ENCODE results near the gene SULT1E1.

SULT1E1 gene

DNA sequence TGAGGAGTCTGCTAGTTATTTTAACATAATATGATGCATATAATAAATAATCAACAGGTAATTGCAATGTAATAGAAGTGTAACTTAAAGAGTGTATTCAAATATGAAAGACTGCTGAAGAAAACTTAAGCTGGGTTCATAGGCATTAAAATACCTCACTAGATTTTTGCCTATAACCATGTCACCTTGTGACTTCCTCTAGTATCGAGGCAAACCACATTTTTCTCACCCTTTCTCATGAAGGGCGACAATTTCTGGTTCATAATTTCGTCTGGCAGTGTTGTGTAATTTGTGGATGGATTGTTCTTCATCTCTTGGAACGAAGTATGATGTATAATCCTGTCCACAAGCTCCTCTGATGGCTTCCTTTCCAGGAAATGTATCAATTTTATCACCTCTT lies 16.0 kb downstream of the SULT1E1 start:
- H3K27me3 ChIP-seq (ENCODE audit: control insufficient read depth, insufficient read depth, low read length) = no peaks in the 10 kb centered on the region

DNA sequence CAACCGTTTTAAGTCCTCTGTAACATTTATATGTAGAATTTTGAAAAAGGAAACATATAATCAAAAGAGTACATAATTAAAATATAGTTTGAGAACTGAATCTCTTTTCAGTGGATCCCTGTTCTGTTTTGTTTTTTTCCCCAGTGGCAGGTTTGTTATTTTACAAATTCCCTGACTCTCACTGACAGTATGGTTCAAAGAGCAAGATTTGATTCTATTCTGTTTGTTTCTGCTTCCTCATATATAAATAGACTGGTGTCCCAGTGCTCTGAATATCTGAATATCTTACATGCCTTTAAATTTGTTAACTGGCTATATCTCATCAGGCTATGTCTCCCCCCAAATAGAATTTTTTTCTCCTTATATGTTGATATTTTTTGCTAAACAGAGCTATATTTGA lies 16.6 kb downstream of the SULT1E1 start:
- Histone ChIP-seq H3K9me3 (ENCODE audit: control insufficient read depth, insufficient read depth, low read length) (no peaks in the 10 kb centered on the region), H3K4me3 (ENCODE audit: low read depth, low read length) (no peak overlapping the region), H3K9ac (ENCODE audit: low read depth, low read length) (no peak overlapping the region), H3K36me3 (ENCODE audit: control insufficient read depth, insufficient read depth, low read length) (no peaks in the 10 kb centered on the region), H3K4me1 (ENCODE audit: control insufficient read depth, insufficient read depth, low read length) (no peaks in the 10 kb centered on the region), H3K27me3 (ENCODE audit: control insufficient read depth, insufficient read depth, low read length) (no peaks in the 10 kb centered on the region), H3K27ac (ENCODE audit: low read depth, low read length) (no peak overlapping the region)

More for the DNA sequence above, 16.0 kb downstream of the SULT1E1 start:
- Histone ChIP-seq H3K4me1 (ENCODE audit: control insufficient read depth, insufficient read depth, low read length) (no peaks in the 10 kb centered on the region), H3K4me3 (ENCODE audit: low read depth, low read length) (no peak overlapping the region), H3K27ac (ENCODE audit: low read depth, low read length) (no peak overlapping the region), H3K9me3 (ENCODE audit: control insufficient read depth, insufficient read depth, low read length) (no peaks in the 10 kb centered on the region), H3K9ac (ENCODE audit: low read depth, low read length) (no peak overlapping the region), H3K36me3 (ENCODE audit: control insufficient read depth, insufficient read depth, low read length) (no peaks in the 10 kb centered on the region)

DNA sequence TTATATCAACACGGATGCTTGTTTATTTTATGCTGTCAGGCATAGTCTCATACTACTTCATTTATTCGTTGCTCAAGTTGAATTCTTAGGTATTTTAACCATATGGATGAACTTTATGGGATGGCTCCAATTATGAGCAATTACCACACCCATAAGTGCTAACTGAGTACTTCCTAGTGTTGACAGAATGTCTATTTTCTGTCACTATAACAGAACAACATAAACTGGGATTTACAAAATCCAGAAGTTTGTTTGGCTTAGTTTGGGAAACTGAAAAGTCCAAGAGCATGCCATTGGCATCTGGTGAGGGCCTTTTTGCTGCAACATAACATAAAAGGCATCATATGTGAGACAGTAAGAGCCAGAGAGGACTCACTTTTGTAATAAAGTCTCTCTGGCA lies 21.0 kb downstream of the SULT1E1 start:
- Histone ChIP-seq H3K9me3 (ENCODE audit: control insufficient read depth, insufficient read depth, low read length) (no peaks in the 10 kb centered on the region), H3K4me3 (ENCODE audit: low read depth, low read length) (no peak overlapping the region), H3K36me3 (ENCODE audit: control insufficient read depth, insufficient read depth, low read length) (no peaks in the 10 kb centered on the region), H3K27ac (ENCODE audit: low read depth, low read length) (no peak overlapping the region), H3K9ac (ENCODE audit: low read depth, low read length) (no peak overlapping the region), H3K27me3 (ENCODE audit: control insufficient read depth, insufficient read depth, low read length) (no peaks in the 10 kb centered on the region), H3K4me1 (ENCODE audit: control insufficient read depth, insufficient read depth, low read length) (no peaks in the 10 kb centered on the region)

DNA sequence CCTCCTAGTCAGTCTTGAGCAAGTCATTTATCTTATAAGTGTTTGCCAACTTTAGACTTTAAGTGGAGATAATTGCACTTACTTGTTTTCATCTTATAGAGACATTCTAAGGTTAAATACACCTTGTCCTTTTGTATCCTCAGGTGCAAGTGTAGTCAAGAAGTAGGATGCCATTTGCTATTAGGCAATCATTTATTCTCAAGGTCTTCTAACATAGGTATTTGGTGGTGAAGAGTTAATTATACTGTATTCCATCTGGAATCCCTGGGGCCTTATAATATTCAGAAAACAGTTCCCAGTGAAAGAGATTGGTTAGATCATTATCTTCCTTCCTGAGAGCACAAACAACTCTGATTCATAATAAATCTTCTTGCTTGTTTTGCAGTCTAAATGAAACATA lies 23.7 kb downstream of the SULT1E1 start:
- Histone ChIP-seq H3K9ac (ENCODE audit: low read depth, low read length) (no peak overlapping the region), H3K36me3 (ENCODE audit: control insufficient read depth, insufficient read depth, low read length) (no peaks in the 10 kb centered on the region), H3K9me3 (ENCODE audit: control insufficient read depth, insufficient read depth, low read length) (no peaks in the 10 kb centered on the region), H3K27ac (ENCODE audit: low read depth, low read length) (no peak overlapping the region), H3K27me3 (ENCODE audit: control insufficient read depth, insufficient read depth, low read length) (no peaks in the 10 kb centered on the region), H3K4me1 (ENCODE audit: control insufficient read depth, insufficient read depth, low read length) (peaks cover 2% of the 10 kb centered on the region; the same call in 1 of the 2 replicates), H3K4me3 (ENCODE audit: low read depth, low read length) (no peak overlapping the region)

DNA sequence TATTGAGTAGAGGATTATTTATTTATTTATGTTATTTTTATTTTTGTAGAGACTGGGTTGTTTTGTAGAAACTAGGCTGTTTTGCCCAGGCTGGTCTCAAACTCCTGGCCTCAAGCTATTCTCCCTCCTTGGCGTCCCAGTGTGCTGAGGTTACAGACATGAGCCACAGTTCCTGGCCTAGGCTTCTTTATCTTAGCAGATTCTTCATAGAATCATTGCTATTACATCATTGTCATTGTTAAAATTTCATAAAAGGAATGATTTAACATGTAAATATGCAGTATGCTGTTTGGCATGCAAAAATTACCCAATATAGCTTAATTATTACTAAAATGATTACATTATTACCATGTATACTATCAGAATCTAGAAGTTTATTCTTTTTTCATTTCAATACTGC lies 24.2 kb downstream of the SULT1E1 start:
- Histone ChIP-seq H3K4me1 (ENCODE audit: control insufficient read depth, insufficient read depth, low read length) (peaks cover 7% of the 10 kb centered on the region; the same call in 1 of the 2 replicates), H3K9me3 (ENCODE audit: control insufficient read depth, insufficient read depth, low read length) (no peaks in the 10 kb centered on the region), H3K36me3 (ENCODE audit: control insufficient read depth, insufficient read depth, low read length) (no peaks in the 10 kb centered on the region), H3K27me3 (ENCODE audit: control insufficient read depth, insufficient read depth, low read length) (no peaks in the 10 kb centered on the region), H3K4me3 (ENCODE audit: low read depth, low read length) (no peak overlapping the region), H3K27ac (ENCODE audit: low read depth, low read length) (no peak overlapping the region), H3K9ac (ENCODE audit: low read depth, low read length) (no peak overlapping the region)

DNA sequence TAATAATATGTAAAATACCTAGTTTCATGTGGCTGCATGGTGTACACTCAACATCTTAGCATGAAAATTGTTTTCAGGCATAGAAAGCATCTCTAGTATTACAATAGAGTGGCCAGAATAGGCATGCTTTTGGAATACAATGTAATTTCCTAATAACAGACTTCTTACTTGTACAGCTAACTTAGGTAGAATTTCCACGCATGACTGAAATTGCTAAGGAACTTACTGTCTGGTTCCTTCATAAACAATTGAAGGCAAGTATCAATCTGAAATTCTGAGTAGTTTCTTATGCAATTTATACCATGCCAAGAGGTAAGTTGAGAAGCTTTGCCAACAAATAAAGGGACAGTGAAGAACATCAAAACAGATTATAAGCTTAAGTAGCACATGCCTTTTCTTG lies 26.7 kb downstream of the SULT1E1 start:
- Histone ChIP-seq H3K4me3 (ENCODE audit: low read depth, low read length) (no peak overlapping the region), H3K27ac (ENCODE audit: low read depth, low read length) (peak overlapping the region; percentile 56), H3K9me3 (ENCODE audit: control insufficient read depth, insufficient read depth, low read length) (no peaks in the 10 kb centered on the region), H3K27me3 (ENCODE audit: control insufficient read depth, insufficient read depth, low read length) (no peaks in the 10 kb centered on the region), H3K4me1 (ENCODE audit: control insufficient read depth, insufficient read depth, low read length) (peaks cover 11% of the 10 kb centered on the region; the same call in 1 of the 2 replicates), H3K9ac (ENCODE audit: low read depth, low read length) (no peak overlapping the region), H3K36me3 (ENCODE audit: control insufficient read depth, insufficient read depth, low read length) (no peaks in the 10 kb centered on the region)

DNA sequence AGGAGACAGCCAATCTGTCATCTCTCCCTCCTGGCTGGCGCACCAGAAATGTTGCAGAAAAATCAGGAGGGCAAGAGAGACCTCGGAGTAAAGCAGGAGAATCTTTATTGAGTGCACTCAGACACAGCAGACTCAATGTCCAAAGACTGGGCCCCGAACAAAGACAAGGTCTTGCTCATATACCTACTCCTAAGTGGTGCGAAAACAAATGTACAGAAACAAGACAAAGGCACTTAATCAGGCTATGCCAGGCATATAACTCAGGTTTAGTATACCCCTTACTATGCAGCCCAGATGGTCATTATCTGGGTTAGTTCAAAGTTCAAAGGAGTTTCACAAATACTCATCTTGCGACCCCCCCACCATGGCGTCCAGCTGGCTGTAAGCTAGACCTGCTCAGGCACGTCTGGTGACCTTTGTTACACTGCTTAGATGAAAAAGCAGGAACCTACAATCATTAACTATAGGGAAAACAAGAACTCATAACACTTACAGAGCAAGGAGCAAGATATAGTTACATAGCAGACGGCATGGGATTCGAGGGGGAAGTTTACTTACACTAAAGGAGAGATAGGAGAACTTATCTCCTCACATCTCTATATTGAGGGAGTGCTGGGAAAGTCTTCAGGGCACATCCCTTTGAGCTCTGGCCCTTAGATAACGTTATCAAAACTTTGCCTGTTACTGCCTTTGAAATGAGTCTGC lies 27.5 kb downstream of the SULT1E1 start:
- no peak overlapping the region for H3K4me3 ChIP-seq (ENCODE audit: low read depth, low read length)
- H3K36me3 ChIP-seq (ENCODE audit: control insufficient read depth, insufficient read depth, low read length) = no peaks in the 10 kb centered on the region
- peaks cover 11% of the 10 kb centered on the region; the same call in 1 of the 2 replicates for H3K4me1 ChIP-seq (ENCODE audit: control insufficient read depth, insufficient read depth, low read length)
- H3K27me3 ChIP-seq (ENCODE audit: control insufficient read depth, insufficient read depth, low read length) = no peaks in the 10 kb centered on the region
- H3K9ac ChIP-seq (ENCODE audit: low read depth, low read length) = no peak overlapping the region
- peak overlapping the region; percentile 71 for H3K27ac ChIP-seq (ENCODE audit: low read depth, low read length)
- H3K9me3 ChIP-seq (ENCODE audit: control insufficient read depth, insufficient read depth, low read length) = no peaks in the 10 kb centered on the region

DNA sequence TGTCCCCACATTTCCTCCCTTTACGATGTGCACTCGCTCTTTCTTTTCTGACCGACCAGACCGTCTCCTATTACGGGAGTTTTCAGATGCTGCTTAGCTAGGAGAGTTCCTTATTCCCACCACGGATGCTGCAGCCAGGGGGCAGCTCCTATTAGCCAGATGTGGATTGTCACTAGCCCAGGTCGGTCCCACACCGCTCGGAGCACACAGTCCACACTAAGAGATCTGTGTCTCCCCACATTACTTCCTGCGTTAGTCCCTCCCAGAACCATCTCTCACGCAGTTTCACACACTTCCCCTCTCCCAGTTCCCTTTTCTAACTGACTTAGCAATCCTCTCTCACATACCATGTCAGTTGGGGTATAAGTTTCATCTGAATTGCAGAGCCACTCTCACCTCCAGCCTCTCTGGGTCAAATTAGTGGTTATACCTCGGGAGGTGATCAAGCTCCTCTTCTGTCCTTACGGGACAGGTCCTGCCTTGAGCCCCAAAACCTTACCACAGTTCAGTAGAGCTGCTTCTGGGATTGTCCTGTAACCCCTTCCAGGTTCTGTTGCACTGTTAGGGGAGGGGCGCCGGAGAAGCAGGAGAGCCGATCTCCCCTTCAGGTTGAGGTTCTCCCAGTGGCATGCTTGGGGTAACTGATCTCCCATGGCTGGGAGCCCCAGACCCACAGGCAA lies 28.2 kb downstream of the SULT1E1 start:
- no peak overlapping the region for H3K4me3 ChIP-seq (ENCODE audit: low read depth, low read length)
- no peaks in the 10 kb centered on the region for H3K9me3 ChIP-seq (ENCODE audit: control insufficient read depth, insufficient read depth, low read length)
- no peaks in the 10 kb centered on the region for H3K36me3 ChIP-seq (ENCODE audit: control insufficient read depth, insufficient read depth, low read length)
- no peaks in the 10 kb centered on the region for H3K27me3 ChIP-seq (ENCODE audit: control insufficient read depth, insufficient read depth, low read length)
- peak overlapping the region; percentile 71 for H3K27ac ChIP-seq (ENCODE audit: low read depth, low read length)
- H3K4me1 ChIP-seq (ENCODE audit: control insufficient read depth, insufficient read depth, low read length) = peaks cover 11% of the 10 kb centered on the region; the same call in 1 of the 2 replicates
- H3K9ac ChIP-seq (ENCODE audit: low read depth, low read length) = no peak overlapping the region

DNA sequence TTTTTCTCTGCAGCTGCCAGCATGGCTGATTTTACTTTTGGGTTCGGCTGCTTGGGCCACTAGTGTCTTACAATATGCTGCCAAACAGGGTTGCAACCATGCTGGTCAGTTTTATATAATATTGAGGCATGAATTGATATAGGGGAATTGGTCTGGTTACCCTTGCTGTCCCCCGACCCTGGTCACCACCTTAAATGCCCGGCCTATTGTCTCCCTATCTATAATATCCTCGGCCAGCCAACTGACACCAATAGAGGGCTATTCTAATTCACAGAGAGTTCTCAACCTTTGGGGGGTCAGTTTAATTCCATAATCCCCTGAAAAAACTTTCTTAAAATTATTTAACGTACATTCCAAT lies 28.7 kb downstream of the SULT1E1 start:
- no peak overlapping the region for H3K9ac ChIP-seq (ENCODE audit: low read depth, low read length)
- H3K27ac ChIP-seq (ENCODE audit: low read depth, low read length) = no peak overlapping the region
- H3K9me3 ChIP-seq (ENCODE audit: control insufficient read depth, insufficient read depth, low read length) = no peaks in the 10 kb centered on the region
- H3K4me1 ChIP-seq (ENCODE audit: control insufficient read depth, insufficient read depth, low read length) = peaks cover 11% of the 10 kb centered on the region; the same call in 1 of the 2 replicates
- H3K36me3 ChIP-seq (ENCODE audit: control insufficient read depth, insufficient read depth, low read length) = no peaks in the 10 kb centered on the region
- no peak overlapping the region for H3K4me3 ChIP-seq (ENCODE audit: low read depth, low read length)
- no peaks in the 10 kb centered on the region for H3K27me3 ChIP-seq (ENCODE audit: control insufficient read depth, insufficient read depth, low read length)

DNA sequence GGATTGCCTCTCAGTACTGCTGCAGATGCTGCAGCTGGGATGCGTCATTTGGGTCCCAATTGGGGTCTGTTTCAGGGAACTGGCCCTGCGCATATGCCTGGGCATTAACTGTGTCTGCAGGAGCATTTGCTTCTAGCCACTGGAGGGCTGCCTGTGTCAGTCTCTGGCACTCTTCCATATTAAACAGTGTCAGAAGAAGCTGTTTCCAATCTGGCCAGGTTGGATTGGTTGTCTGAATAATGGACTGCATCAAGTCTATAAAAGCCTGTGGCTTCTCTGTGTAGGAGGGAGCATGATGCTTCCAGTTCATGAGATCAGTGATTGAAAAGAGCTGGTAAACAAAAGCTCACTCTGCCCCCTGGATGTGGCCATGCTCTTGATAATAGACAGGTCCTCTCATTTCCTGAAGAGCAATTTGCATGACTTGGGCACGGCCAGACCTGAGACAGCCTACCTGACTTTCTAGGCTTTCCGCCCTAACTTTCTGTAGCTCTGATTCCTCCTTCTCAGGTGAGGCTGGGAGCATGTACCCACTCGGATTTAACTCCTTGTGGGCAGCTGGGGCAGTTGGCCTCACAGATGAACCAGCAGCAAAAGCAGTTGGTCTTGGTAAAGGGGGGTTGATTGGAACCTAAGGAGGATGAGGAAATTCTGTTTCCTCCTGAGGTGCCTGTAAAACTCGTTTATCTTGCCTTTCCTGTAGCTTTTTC lies 29.2 kb downstream of the SULT1E1 start:
- Histone ChIP-seq H3K27ac (ENCODE audit: low read depth, low read length) (no peak overlapping the region), H3K36me3 (ENCODE audit: control insufficient read depth, insufficient read depth, low read length) (no peaks in the 10 kb centered on the region), H3K4me3 (ENCODE audit: low read depth, low read length) (no peak overlapping the region), H3K27me3 (ENCODE audit: control insufficient read depth, insufficient read depth, low read length) (no peaks in the 10 kb centered on the region), H3K9ac (ENCODE audit: low read depth, low read length) (no peak overlapping the region), H3K4me1 (ENCODE audit: control insufficient read depth, insufficient read depth, low read length) (peaks cover 11% of the 10 kb centered on the region; the same call in 1 of the 2 replicates), H3K9me3 (ENCODE audit: control insufficient read depth, insufficient read depth, low read length) (no peaks in the 10 kb centered on the region)

DNA sequence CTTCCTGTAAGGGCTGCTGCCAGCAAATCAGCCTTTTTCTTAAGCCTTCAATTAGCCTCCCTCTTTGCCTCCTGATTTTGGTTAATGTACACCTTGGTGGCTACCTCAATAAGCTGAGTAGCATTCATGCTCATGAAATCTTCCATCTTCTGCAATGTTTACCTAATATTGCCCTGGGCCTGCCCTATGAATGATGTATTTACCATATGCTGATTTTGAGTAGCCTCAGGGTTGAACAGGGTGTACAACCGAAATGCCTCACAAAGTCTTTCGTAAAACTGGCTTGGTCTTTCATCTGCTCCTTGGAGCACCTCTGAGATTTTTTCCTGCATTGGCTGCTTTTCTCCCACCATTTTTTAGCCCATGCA lies 29.8 kb downstream of the SULT1E1 start:
- no peak overlapping the region for H3K9ac ChIP-seq (ENCODE audit: low read depth, low read length)
- H3K27me3 ChIP-seq (ENCODE audit: control insufficient read depth, insufficient read depth, low read length) = no peaks in the 10 kb centered on the region
- no peak overlapping the region for H3K4me3 ChIP-seq (ENCODE audit: low read depth, low read length)
- H3K4me1 ChIP-seq (ENCODE audit: control insufficient read depth, insufficient read depth, low read length) = peaks cover 11% of the 10 kb centered on the region; the same call in 1 of the 2 replicates
- H3K36me3 ChIP-seq (ENCODE audit: control insufficient read depth, insufficient read depth, low read length) = no peaks in the 10 kb centered on the region
- H3K27ac ChIP-seq (ENCODE audit: low read depth, low read length) = no peak overlapping the region
- no peaks in the 10 kb centered on the region for H3K9me3 ChIP-seq (ENCODE audit: control insufficient read depth, insufficient read depth, low read length)
